Smooth muscle cell (in vitro differentiated cells): ENCODE data around the gene HSFX3. TPM values are rescaled to one million over a fixed set of nuclear protein-coding genes. Genes with fewer than 3 reads are reported as not detected.
A peak's percentile ranks its signal among the peaks of the same experiment; 100 is the strongest.

Experiments used
- DNase-seq: peaks from one replicate; lab custom pipeline; 2025; ENCODE audit not compliant: unreplicated experiment; lab: John Stamatoyannopoulos, UW
- H2AFZ ChIP-seq: fragments of 200-600 bp; sonication (generic); 2 replicates; pipeline ENCODE4 v1.6.0; 2016; ENCODE audit warnings: antibody characterized with exemption, low read depth, mild to moderate bottlenecking
- H3F3A ChIP-seq: fragments of 200-600 bp; sonication (generic); 2 replicates; pipeline ENCODE4 v1.6.0; 2017; ENCODE audit warnings: antibody characterized with exemption, low read depth
- H3K27ac ChIP-seq: fragments of 200-600 bp; sonication (generic); 2 replicates; pipeline ENCODE4 v1.5.1; 2016; ENCODE audit warnings: low read depth, mild to moderate bottlenecking
- H3K27me3 ChIP-seq: fragments of 200-600 bp; sonication (generic); 2 replicates; pipeline ENCODE4 v1.6.1; 2016; ENCODE audit warnings: low read depth, mild to moderate bottlenecking
- H3K36me3 ChIP-seq: fragments of 200-600 bp; sonication (generic); 2 replicates; pipeline ENCODE4 v1.5.1; 2016; ENCODE audit warnings: low read depth
- H3K4me1 ChIP-seq: fragments of 200-600 bp; sonication (generic); 2 replicates; pipeline ENCODE4 v1.5.1; 2016; ENCODE audit warnings: low read depth
- H3K4me2 ChIP-seq: fragments of 200-600 bp; sonication (generic); 2 replicates; pipeline ENCODE4 v1.6.0; 2016; ENCODE audit warnings: mild to moderate bottlenecking
- H3K4me3 ChIP-seq: fragments of 200-600 bp; sonication (generic); 2 replicates; pipeline ENCODE4 v1.5.1; 2016; ENCODE audit warnings: mild to moderate bottlenecking
- H3K79me2 ChIP-seq: fragments of 200-600 bp; sonication (generic); 2 replicates; pipeline ENCODE4 v1.6.0; 2016; ENCODE audit warnings: low read depth, mild to moderate bottlenecking
- H3K9ac ChIP-seq: fragments of 200-600 bp; sonication (generic); 2 replicates; pipeline ENCODE4 v1.6.0; 2016; ENCODE audit warnings: low read depth
- H3K9me3 ChIP-seq: fragments of 200-600 bp; sonication (generic); replicated peaks from 2 replicates; pipeline ENCODE4 v1.5.1; 2016; ENCODE audit warnings: low read depth
- H4K20me1 ChIP-seq: fragments of 200-600 bp; sonication (generic); 2 replicates; pipeline ENCODE4 v1.6.0; 2016; ENCODE audit warnings: low read depth
- WGBS: methylation state at CpG from one replicate; pipeline ENCODE4 v1.1.7; 2016; ENCODE audit warnings: low lambda C conversion rate; 5-methylcytosine and 5-hydroxymethylcytosine counted together
- polyA plus RNA-seq: library from polyadenylated mRNA; unstranded; fragments of >200 nt; fragmentation: Nextera tagmentation; extraction: Ambion mirVana; gene quantifications from 2 replicates; pipeline ENCODE4 v1.2.1, GENCODE V29; 2016
- total RNA-seq: library from RNA; depleted of rRNA; stranded (reverse); fragments of >200 nt; gene quantifications from 2 replicates; pipeline ENCODE4 v1.2.3, GENCODE V29; 2014
- TF ChIP-seq, protein P1 (sequence below): fragments of 200-600 bp; sonication (generic); IDR thresholded peaks from 2 replicates; pipeline ENCODE4 v1.5.1; 2017; ENCODE audit warnings: borderline replicate concordance, mild to moderate bottlenecking, antibody characterized with exemption; ENCODE audit not compliant: insufficient read depth, poor library complexity, severe bottlenecking

The HSFX3 gene
- total and polyA plus RNA-seq, 2 experiments from 2014 or later = not detected

- no peaks in the 10 kb centered on the region for H3K36me3 ChIP-seq
- DNase-seq = no peak
- 52% methylated on average over 5 of the region's 5 CpGs for WGBS
Observed at GRCh38 chrX:149511081-149511480, 38.6 kb downstream of the HSFX3 start.

DNA sequence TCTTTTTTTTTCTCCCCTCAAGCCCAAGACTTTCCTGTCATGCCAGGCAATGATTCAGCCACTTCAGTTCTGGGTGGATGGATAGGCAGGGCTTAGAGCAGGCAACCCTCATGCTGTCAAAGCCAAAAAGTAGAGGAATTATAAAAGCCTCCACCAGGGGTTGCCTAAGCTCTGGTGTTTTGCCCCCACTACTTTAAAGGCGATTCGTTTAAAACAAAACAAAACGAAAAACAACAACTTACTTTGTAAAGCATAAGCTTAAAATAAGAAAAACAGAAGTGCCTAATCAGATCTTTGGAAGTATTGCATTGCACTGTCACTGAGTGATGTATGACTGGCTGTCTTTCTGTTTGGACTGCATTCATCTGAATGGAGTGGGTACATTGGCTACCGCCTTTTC, 39.3 kb downstream of the HSFX3 start:
- Histone ChIP-seq H3F3A (no peaks in the 10 kb centered on the region), H3K4me2 (no peak overlapping the region), H3K9ac (peak overlapping the region; percentile 41)

More at GRCh38 chrX:149511081-149511480, 38.6 kb downstream of the HSFX3 start:
- no peaks in the 10 kb centered on the region for H3K4me1 ChIP-seq
- peak overlapping the region; percentile 84 for H3K27ac ChIP-seq
- TF ChIP-seq, protein P1, sequence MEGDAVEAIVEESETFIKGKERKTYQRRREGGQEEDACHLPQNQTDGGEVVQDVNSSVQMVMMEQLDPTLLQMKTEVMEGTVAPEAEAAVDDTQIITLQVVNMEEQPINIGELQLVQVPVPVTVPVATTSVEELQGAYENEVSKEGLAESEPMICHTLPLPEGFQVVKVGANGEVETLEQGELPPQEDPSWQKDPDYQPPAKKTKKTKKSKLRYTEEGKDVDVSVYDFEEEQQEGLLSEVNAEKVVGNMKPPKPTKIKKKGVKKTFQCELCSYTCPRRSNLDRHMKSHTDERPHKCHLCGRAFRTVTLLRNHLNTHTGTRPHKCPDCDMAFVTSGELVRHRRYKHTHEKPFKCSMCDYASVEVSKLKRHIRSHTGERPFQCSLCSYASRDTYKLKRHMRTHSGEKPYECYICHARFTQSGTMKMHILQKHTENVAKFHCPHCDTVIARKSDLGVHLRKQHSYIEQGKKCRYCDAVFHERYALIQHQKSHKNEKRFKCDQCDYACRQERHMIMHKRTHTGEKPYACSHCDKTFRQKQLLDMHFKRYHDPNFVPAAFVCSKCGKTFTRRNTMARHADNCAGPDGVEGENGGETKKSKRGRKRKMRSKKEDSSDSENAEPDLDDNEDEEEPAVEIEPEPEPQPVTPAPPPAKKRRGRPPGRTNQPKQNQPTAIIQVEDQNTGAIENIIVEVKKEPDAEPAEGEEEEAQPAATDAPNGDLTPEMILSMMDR = no peak
- H3K4me3 ChIP-seq = no peak overlapping the region
- H2AFZ ChIP-seq = no peak overlapping the region
- H3K4me2 ChIP-seq = peak overlapping the region; percentile 19
- H3K27me3 ChIP-seq = no peaks in the 10 kb centered on the region
- no peaks in the 10 kb centered on the region for H3F3A ChIP-seq
- no peaks in the 10 kb centered on the region for H3K9me3 ChIP-seq
- no peaks in the 10 kb centered on the region for H4K20me1 ChIP-seq
- peak overlapping the region; percentile 41 for H3K9ac ChIP-seq
- no peaks in the 10 kb centered on the region for H3K79me2 ChIP-seq

DNA sequence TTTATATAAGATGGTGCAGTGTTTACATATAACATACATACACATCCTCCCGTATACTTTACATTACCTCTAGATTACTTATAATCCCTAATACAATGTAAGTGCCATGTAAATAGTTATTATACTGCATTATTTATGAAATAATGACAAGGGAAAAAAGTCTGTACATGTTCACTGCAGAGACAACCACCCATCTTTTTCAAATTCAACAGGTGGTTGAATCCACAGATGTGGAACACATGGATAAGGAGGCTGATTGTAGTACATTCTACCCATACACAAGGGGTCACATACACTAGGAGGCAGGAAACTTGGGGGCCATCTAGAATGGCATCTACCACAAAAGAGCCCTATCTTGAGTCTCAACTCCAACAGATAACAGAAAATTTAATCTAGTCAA, 41.3 kb downstream of the HSFX3 start:
- DNase-seq = no peak
- H2AFZ ChIP-seq = no peak overlapping the region
- 78% methylated on average over 1 of the region's 1 CpG for WGBS

More for the DNA sequence above, 39.3 kb downstream of the HSFX3 start:
- 55% methylated on average over 4 of the region's 4 CpGs for WGBS
- no peaks in the 10 kb centered on the region for H3K9me3 ChIP-seq
- no peak for DNase-seq
- H3K4me1 ChIP-seq = no peaks in the 10 kb centered on the region
- H3K79me2 ChIP-seq = no peaks in the 10 kb centered on the region
- H3K27ac ChIP-seq = peak overlapping the region; percentile 84
- no peaks in the 10 kb centered on the region for H3K27me3 ChIP-seq
- no peak overlapping the region for H2AFZ ChIP-seq
- H3K4me3 ChIP-seq = no peak overlapping the region
- H3K36me3 ChIP-seq = no peaks in the 10 kb centered on the region
- no peaks in the 10 kb centered on the region for H4K20me1 ChIP-seq
- TF ChIP-seq, protein P1 = peak; percentile 14

GRCh38 chrX:149506349-149506748, 43.4 kb downstream of the HSFX3 start:
- Histone ChIP-seq H3K4me3 (no peak overlapping the region), H3K9ac (no peak overlapping the region), H3K9me3 (no peaks in the 10 kb centered on the region), H4K20me1 (no peaks in the 10 kb centered on the region), H3K27ac (no peak overlapping the region), H3F3A (no peaks in the 10 kb centered on the region), H3K4me2 (no peak overlapping the region), H3K27me3 (no peaks in the 10 kb centered on the region), H2AFZ (no peak overlapping the region), H3K79me2 (peaks cover 11% of the 10 kb centered on the region), H3K4me1 (no peaks in the 10 kb centered on the region), H3K36me3 (no peaks in the 10 kb centered on the region)
- 78% methylated on average over 2 of the region's 2 CpGs for WGBS
- TF ChIP-seq, protein P1 = no peak
- no peak for DNase-seq

More for the DNA sequence above, 41.3 kb downstream of the HSFX3 start:
- H3K9me3 ChIP-seq = no peaks in the 10 kb centered on the region
- H3F3A ChIP-seq = no peaks in the 10 kb centered on the region
- H3K27ac ChIP-seq = no peak overlapping the region
- H3K4me3 ChIP-seq = no peak overlapping the region
- TF ChIP-seq, protein P1 = no peak
- peaks cover 6% of the 10 kb centered on the region for H3K79me2 ChIP-seq
- no peak overlapping the region for H3K4me2 ChIP-seq
- H3K9ac ChIP-seq = no peak overlapping the region
- no peaks in the 10 kb centered on the region for H3K36me3 ChIP-seq
- H3K27me3 ChIP-seq = no peaks in the 10 kb centered on the region
- no peaks in the 10 kb centered on the region for H4K20me1 ChIP-seq
- H3K4me1 ChIP-seq = no peaks in the 10 kb centered on the region
